Activated naive CD4-positive, alpha-beta T cell (primary cell): ENCODE results near the gene ZFR.
"Not testable (repeated sequence)": the region's sequence is repeated elsewhere in the genome, so short reads cannot be mapped to it uniquely, and the experiment has no call there.

ENCODE experiments used
- DNase-seq, 4 experiments: peaks; one replicate each; lab custom pipeline; 2025; lab: John Stamatoyannopoulos, UW

The ZFR gene

DNA sequence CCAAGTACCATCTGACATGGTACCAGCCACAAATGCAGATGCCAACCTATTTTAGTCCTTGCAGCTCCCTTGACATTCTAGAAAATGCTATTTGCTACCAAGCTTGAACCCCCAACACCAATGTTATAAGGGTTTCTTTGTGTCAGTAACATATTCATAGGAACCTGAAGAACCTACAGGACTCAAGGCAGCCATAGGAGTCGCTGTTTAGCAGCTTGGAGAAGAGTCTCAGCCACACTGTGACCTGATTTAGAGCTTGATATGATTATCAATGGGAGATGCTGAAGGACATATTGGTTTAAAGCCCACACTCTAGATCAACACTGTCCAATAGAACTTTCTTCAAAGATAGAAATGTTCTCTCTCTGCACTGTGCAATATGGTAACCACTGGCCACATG lies 6.4 kb upstream of the ZFR start:
- no peak for DNase-seq

- no peak for DNase-seq
These were observed 4.7 kb upstream of the ZFR start for GRCh38 chr5:32449262-32449661.

DNA sequence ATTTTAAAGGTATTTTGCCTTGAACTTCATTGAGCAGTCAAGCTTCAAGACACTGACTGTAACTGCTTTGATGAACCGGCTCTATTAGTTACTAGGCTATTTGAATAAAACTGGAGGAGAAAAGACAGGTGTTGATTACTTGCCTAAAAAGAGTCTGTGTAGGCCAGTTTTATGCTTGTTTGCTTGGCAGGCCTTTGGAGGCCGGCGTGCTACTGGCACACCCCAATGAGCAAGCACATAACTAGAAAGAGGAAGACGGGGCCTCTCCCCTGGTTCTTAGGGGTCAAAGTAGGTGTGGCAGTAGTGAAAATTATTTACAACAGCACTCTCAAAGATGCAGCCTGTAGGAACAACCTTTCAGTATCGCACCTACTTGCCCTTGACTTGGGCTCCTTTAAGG lies 2.1 kb upstream of the ZFR start:
- DNase-seq: no peak

DNA sequence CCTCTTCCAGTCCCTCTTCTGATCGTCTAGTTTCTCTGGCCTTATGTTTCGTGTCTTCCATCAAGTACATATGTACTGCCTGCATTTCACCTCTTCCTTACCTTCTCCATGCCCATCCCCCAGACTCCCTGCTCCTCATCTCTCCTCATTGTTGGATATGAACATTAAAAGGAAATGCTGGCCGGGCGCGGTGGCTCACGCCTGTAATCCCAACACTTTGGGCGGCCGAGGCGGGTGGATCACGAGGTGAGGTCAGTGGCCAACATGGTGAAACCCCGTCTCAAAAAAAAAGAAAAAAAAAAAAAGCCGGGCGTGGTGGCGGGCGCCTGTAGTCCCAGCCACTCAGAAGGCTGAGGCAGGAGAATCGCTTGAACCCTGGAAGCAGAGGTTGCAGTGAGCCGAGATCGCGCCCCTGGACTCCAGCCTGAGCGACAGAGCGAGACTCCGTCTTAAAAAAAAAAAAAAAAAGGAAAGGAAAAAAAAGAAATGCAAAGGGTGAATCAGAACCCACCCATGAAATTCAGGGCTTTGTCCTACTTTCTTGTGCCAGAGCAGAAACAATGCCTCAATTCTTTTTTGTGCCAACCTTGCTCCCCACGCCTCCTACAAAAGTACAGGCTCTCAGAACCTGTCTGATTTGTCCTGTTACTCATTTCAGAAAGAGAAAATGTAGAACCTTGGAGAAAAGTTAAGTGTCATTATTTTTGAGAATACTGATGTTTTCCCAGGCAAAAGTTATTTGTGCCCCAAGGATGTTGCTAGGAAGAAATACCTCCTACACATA lies 1.5 kb upstream of the ZFR start:
- DNase-seq: no peak

- no peak for DNase-seq
These were observed 783 bp upstream of the ZFR start for GRCh38 chr5:32445287-32445758.

DNA sequence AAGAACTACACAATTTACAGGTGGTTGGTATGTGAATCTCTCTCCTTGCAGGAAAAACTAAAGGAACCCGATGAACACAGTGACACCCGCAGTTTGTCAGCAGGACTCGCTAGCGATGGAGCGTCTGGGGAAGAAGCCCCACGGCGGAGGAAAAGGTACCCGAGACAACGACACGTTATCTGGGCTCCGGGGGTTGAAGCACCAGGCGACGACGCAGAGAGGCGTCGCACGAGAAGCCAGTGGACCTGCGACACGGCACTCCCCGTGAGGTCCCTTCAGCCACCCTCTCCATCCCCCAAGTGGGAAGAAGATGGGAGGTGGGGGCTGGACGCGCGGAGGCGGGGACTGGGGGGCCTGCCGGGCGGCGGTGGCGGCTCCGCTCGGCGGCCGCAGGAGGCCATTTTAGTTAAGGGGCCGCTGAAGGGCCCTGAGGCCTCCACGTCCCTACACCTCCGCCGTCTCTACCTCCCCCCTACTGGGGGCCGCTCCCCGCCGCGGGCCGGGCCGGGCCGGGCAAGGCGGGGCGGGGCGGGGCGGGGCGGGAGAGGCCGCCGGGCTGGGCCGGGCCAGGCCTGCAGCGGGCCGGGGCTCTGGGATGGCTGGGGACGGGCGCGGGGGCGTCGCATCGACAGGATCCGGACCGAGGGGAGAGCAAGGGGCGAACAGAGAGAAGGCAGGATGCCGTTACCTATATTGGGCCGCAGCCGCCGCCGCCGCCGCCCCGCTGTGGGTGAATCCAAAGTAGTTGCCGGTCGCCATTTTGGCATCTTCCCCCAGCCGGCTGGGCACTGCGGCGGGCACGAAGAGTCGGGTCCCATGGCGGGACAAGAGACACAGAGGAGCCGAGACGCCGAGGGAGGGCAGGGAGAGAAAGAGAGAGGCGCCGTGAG lies 754 bp downstream of the ZFR start:
- peak; percentile 23 to 63 (median 41) for DNase-seq

DNA sequence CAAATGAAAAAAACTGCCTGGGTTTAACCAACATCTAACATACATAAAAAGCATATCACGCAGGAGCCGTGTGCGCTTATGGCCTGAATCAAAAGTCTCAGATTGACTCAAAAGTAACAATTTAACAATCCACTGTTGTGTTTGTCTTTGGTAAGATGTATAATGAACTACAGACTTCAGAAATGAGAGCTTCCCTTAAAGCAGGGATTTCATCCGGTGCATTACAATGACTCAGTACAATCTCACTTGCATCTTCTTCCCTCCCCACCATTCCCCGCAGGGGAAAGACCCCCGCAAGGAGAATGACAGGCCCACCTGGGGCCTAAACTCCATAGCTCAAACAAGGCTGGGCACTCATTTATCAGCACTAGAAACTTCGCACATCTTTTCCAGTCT lies 1.4 kb downstream of the ZFR start:
- no peak for DNase-seq

GRCh38 chr5:32439086-32439642 lies 5.4 kb downstream of the ZFR start:
- no peak for DNase-seq

GRCh38 chr5:32436553-32437242 lies 7.8 kb downstream of the ZFR start:
- DNase-seq: no peak

GRCh38 chr5:32435383-32435782 lies 9.2 kb downstream of the ZFR start:
- DNase-seq: no peak

GRCh38 chr5:32434221-32434620 lies 10.3 kb downstream of the ZFR start:
- DNase-seq: no peak

GRCh38 chr5:32432633-32433032 lies 11.9 kb downstream of the ZFR start:
- no peak for DNase-seq

- DNase-seq: not testable (repeated sequence)
These were observed 13.7 kb downstream of the ZFR start for GRCh38 chr5:32430825-32431224.

DNA sequence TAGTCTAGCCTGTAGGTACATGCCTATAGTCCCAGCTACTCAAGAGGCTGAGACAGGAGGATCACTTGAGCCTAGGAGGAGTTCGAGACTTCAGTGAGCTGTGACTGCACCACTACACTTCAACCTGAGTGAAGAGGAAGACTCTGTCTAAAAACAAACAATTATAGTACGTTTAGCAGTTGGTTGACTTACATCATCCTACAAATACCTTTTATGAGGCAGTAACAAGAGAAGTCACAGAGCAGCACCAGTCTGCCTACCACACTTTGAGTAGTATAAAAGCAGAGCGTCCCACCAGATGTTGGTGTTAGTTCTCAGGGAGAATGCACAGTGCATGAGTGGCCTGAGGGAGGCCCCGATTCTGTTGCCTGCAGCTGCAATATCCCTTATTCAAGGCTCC lies 16.1 kb downstream of the ZFR start:
- DNase-seq: no peak

GRCh38 chr5:32426440-32427151 lies 17.9 kb downstream of the ZFR start:
- DNase-seq: no peak

- DNase-seq: no peak
These were observed 21.8 kb downstream of the ZFR start for GRCh38 chr5:32422697-32423096.

DNA sequence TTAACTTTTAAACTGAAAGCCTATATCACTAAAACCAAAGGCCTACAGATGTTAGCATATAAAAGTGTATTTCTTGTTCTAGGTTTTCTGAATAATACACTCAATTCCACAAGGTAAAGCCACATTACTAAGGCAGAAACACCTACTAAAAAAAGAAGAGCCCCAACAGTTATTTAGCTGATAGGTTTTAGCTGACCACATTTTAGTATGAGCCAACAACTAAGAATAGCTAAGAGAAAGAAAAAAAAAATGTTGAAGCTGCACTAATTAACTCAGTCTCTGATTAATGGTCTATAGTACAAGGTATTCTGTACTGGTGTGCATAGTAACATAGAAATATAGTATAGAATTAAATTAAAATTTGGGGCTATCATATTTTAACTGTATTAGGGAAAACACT lies 23.5 kb downstream of the ZFR start:
- DNase-seq: no peak

DNA sequence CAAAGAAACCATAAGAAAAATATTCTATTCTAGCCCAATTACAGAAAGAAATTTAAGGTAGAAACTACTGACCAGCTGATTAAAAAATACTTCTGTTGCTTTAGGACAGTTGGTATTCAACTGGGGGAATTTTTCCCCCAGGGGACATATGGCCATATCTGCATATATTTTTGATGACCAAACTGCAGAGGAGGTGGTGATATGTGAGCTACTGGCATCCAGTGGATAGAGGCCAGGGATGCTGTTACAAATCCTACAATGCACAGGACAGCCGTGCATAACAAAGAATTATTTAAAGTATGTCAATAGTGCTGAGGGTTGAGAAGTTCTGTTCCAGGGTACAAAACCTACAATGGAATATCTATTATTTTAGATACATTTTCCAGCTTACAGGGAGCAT lies 24.0 kb downstream of the ZFR start:
- no peak for DNase-seq

DNA sequence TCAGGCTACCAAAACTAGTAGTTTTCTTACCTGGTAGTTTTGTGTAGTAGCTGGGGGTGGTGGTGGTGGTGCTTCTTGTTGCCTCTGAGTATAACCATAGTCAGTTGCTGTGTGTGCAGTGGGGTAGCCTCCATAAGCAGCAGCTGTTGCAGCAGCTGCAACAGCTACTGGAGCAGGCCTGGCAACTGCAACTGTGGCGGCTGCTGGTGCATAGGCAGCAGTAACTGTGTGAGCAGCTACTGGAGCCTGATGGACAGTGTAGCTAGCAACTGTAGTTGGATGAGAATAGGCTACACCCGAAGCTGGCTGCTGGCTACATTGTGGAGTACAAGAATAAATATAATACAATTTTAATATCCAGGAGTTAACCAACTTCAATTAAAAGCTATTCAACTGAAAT lies 24.7 kb downstream of the ZFR start:
- DNase-seq: no peak

GRCh38 chr5:32413466-32414263 lies 30.9 kb downstream of the ZFR start:
- no peak for DNase-seq

- no peak for DNase-seq
These were observed 33.9 kb downstream of the ZFR start for GRCh38 chr5:32410630-32411029.
